ENCODE data around the gene DISC1.

DNA sequence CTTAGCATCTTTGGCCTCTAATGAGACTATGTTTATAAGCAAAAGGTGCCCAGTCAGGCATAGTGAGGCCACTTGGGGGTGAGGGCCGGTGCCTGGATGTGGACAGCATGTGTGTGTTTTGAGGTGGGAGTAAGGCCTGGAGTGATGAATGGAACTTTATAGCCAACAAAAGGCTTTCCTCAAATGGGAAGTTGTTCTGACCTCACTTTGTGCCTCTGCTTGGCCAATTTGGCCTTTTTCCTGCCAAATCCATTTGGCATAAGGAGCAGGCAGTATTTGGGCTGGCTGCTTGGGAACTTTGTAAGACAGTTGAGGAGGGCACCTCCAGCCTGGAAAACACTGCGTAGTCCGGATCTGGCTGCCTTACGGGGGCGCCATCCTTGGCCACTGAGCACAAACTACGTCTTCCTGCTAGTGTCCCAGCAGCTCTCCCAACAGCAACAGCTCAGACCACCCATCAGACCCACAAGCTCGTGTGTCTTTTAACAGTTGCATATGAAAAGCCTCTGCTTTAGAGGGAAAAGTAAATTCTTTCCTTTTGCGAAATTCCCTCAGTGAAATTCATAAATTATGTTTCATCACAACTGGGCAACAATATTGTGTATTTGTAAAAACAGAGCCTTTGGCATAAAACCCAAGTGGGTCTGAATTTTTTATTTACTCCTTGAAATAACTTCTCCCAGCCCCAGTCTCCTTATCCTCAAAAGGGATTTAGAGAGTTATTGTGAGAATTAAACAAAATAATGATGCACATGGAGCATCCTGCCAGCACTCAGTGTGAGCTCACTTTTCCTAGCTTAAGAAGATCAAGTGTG is 322.9 kb downstream of the DISC1 start:
- TF ChIP-seq CTCF (IDR thresholded peaks at IDR 0.05; ENCODE audit: insufficient read depth, low read length): no peak
- no peak for TF ChIP-seq REST (IDR thresholded peaks at IDR 0.05; ENCODE audit: insufficient replicate concordance, low read depth)

Data from HL-60 (cell line).